ENCODE results near the gene C6orf136. TPM values are rescaled to one million over a fixed set of nuclear protein-coding genes. Genes with fewer than 3 reads are reported as not detected.
A peak's percentile ranks its signal among the peaks of the same experiment; 100 is the strongest.

The C6orf136 gene
- total and polyA plus RNA-seq, 7 experiments from 2014 or later: 12.3 to 38.0 (median 29.5) TPM

GRCh38 chr6:30691208-30691847 is 44.4 kb downstream of the C6orf136 start:
- Mint-ChIP-seq H3K27me3 (no peaks in the 10 kb centered on the region), H3K36me3 (peaks cover 0 to 11% (median 0%) of the 10 kb centered on the region in 5 donors), H3K4me3 (peak overlapping the region; percentile 86 to 100 (median 90)), H3K27ac (peak overlapping the region; percentile 18 to 99 (median 81)), H3K9me3 (no peaks in the 10 kb centered on the region), H3K4me1 (peaks cover 39 to 48% (median 44%) of the 10 kb centered on the region in 7 donors)
- POLR2A ChIA-PET: interaction anchor here (0.6 to 5.3 kb wide), 6 partner anchors 10 to 76 kb away, joined by 3 to 38 read pairs (median 4); partner anchors contain the start of genes MDC1, MRPS18B and PPP1R10
- Histone ChIP-seq H3K27me3 (ENCODE audit: control insufficient read depth in 2 of 2, insufficient read depth in 2 of 2, low read length in 2 of 2) (no peaks in the 10 kb centered on the region), H3K36me3 (ENCODE audit: control insufficient read depth in 2 of 3, insufficient read depth in 3 of 3, low read length in 3 of 3) (peaks cover 0 to 6% (median 0%) of the 10 kb centered on the region in 3 experiments), H3K27ac (ENCODE audit: low read depth, low read length) (peak overlapping the region; percentile 73), H3K4me3 (ENCODE audit: low read length) (peak overlapping the region; percentile 64), H3K4me1 (ENCODE audit: control insufficient read depth in 2 of 2, insufficient read depth in 2 of 2, low read length in 2 of 2) (peaks cover 21 to 31% of the 10 kb centered on the region in 2 donors), H3K9me3 (ENCODE audit: control insufficient read depth in 2 of 3, low read length in 3 of 3) (no peaks in the 10 kb centered on the region)
- intact Hi-C loops (cut with micrococcal nuclease): loop anchor here in 1 of 2 donors (1.0 kb wide), 1 partner anchor 9 kb away; no protein-coding TSS in a partner anchor
- ATAC-seq: no peak
- CTCF ChIA-PET: interaction anchor here (0.9 to 2.9 kb wide), 6 partner anchors 13 to 150 kb away, joined by 3 to 12 read pairs (median 4); partner anchors contain the start of genes DHX16, MDC1 and TUBB
- DNase-seq: no peak

GRCh38 chr6:30696432-30696831 is 49.5 kb downstream of the C6orf136 start:
- H3K27me3 ChIP-seq (ENCODE audit: control insufficient read depth in 2 of 2, insufficient read depth in 2 of 2, low read length in 2 of 2): no peaks in the 10 kb centered on the region
- H3K4me3 Mint-ChIP-seq: no peak overlapping the region
- DNase-seq: no peak
- H3K4me1 ChIP-seq (ENCODE audit: control insufficient read depth in 2 of 2, insufficient read depth in 2 of 2, low read length in 2 of 2): peaks cover 2% of the 10 kb centered on the region in 2 donors
- H3K36me3 Mint-ChIP-seq: peaks cover 0 to 11% (median 2%) of the 10 kb centered on the region in 5 donors
- peaks cover 2 to 8% (median 7%) of the 10 kb centered on the region in 7 donors for H3K4me1 Mint-ChIP-seq
- H3K27me3 Mint-ChIP-seq: no peaks in the 10 kb centered on the region
- H3K4me3 ChIP-seq (ENCODE audit: low read length): no peak overlapping the region
- no peak overlapping the region for H3K27ac Mint-ChIP-seq
- CTCF ChIA-PET: interaction anchor here (0.7 kb wide), 1 partner anchor 19 kb away, joined by 3 read pairs; no protein-coding TSS in a partner anchor
- H3K9me3 ChIP-seq (ENCODE audit: control insufficient read depth in 2 of 3, low read length in 3 of 3): no peaks in the 10 kb centered on the region
- ATAC-seq: no peak
- no peak overlapping the region for H3K27ac ChIP-seq (ENCODE audit: low read depth, low read length)
- no peaks in the 10 kb centered on the region for H3K9me3 Mint-ChIP-seq
- peaks cover 0 to 7% (median 3%) of the 10 kb centered on the region in 3 experiments for H3K36me3 ChIP-seq (ENCODE audit: control insufficient read depth in 2 of 3, insufficient read depth in 3 of 3, low read length in 3 of 3)
- POLR2A ChIA-PET: interaction anchor here (0.6 to 2.4 kb wide), 3 partner anchors 9 to 92 kb away, joined by 3 to 9 read pairs (median 3); no protein-coding TSS in a partner anchor
- intact Hi-C loops (cut with micrococcal nuclease): no loop called here

GRCh38 chr6:30700340-30700739 is 53.4 kb downstream of the C6orf136 start:
- intact Hi-C loops (cut with micrococcal nuclease): no loop called here
- Mint-ChIP-seq H3K27me3 (no peaks in the 10 kb centered on the region), H3K4me3 (no peak overlapping the region), H3K27ac (no peak overlapping the region), H3K4me1 (peaks cover 0 to 11% (median 0%) of the 10 kb centered on the region in 7 donors), H3K36me3 (peaks cover 9 to 40% (median 20%) of the 10 kb centered on the region in 5 donors), H3K9me3 (no peaks in the 10 kb centered on the region)
- ChIA-PET POLR2A (interaction anchor here (1.2 to 1.4 kb wide), 2 partner anchors 16 to 22 kb away, joined by 3 read pairs; no protein-coding TSS in a partner anchor), CTCF (no interaction called here)
- no peak overlapping the region for H3K4me3 ChIP-seq (ENCODE audit: low read length)
- ATAC-seq (no peak), DNase-seq (no peak)
- no peaks in the 10 kb centered on the region for H3K9me3 ChIP-seq (ENCODE audit: control insufficient read depth in 2 of 3, low read length in 3 of 3)
- peaks cover 0 to 30% (median 12%) of the 10 kb centered on the region in 3 experiments for H3K36me3 ChIP-seq (ENCODE audit: control insufficient read depth in 2 of 3, insufficient read depth in 3 of 3, low read length in 3 of 3)
- no peaks in the 10 kb centered on the region for H3K27me3 ChIP-seq (ENCODE audit: control insufficient read depth in 2 of 2, insufficient read depth in 2 of 2, low read length in 2 of 2)
- H3K27ac ChIP-seq (ENCODE audit: low read depth, low read length): no peak overlapping the region
- no peaks in the 10 kb centered on the region for H3K4me1 ChIP-seq (ENCODE audit: control insufficient read depth in 2 of 2, insufficient read depth in 2 of 2, low read length in 2 of 2)

Other genes starting within 250 kb of the C6orf136 start
- 1,000 to 10,000 TPM in 4 of 5 experiments, 100 to 1,000 TPM in 1; 614 to 1,412 (median 1,095) TPM for gene HLA-E, start 157.6 kb upstream of the C6orf136 start, total RNA-seq
- 1,000 to 10,000 TPM; 3,020 to 3,096 TPM for gene HLA-E, start 157.6 kb upstream of the C6orf136 start, polyA plus RNA-seq
- 100 to 1,000 TPM in 2 of 5 experiments, 10 to 100 TPM in 3; 56.0 to 190 (median 73.1) TPM for gene GNL1, start 90.6 kb upstream of the C6orf136 start, total RNA-seq
- gene GNL1, start 90.6 kb upstream of the C6orf136 start, polyA plus RNA-seq: 10 to 100 TPM; 27.7 to 29.6 TPM
- gene PRR3, start 89.8 kb upstream of the C6orf136 start, total RNA-seq: 10 to 100 TPM; 14.1 to 29.4 (median 23.3) TPM
- gene PRR3, start 89.8 kb upstream of the C6orf136 start, polyA plus RNA-seq: 10 to 100 TPM; 11.1 to 14.4 TPM
- 100 to 1,000 TPM in 1 of 5 experiments, 10 to 100 TPM in 4; 65.1 to 116 (median 86.6) TPM for gene ABCF1, start 75.7 kb upstream of the C6orf136 start, total RNA-seq
- gene ABCF1, start 75.7 kb upstream of the C6orf136 start, polyA plus RNA-seq: 10 to 100 TPM; 25.2 to 45.5 TPM
- 100 to 1,000 TPM; 108 to 286 (median 146) TPM for gene PPP1R10, start 29.9 kb upstream of the C6orf136 start, total RNA-seq
- gene PPP1R10, start 29.9 kb upstream of the C6orf136 start, polyA plus RNA-seq: 10 to 100 TPM; 21.6 to 23.6 TPM
- 10 to 100 TPM; 20.4 to 51.2 (median 47.7) TPM for gene MRPS18B, start 29.3 kb upstream of the C6orf136 start, total RNA-seq
- 100 to 1,000 TPM; 145 to 169 TPM for gene MRPS18B, start 29.3 kb upstream of the C6orf136 start, polyA plus RNA-seq
- gene ATAT1, start 20.3 kb upstream of the C6orf136 start, total RNA-seq: 10 to 100 TPM in 2 of 5 experiments, 1 to 10 TPM in 3; 7.0 to 12.0 (median 9.5) TPM
- 1 to 10 TPM; 1.3 to 1.9 TPM for gene ATAT1, start 20.3 kb upstream of the C6orf136 start, polyA plus RNA-seq
- gene DHX16, start 25.9 kb downstream of the C6orf136 start, total RNA-seq: 10 to 100 TPM; 25.9 to 51.5 (median 46.7) TPM
- gene DHX16, start 25.9 kb downstream of the C6orf136 start, polyA plus RNA-seq: 10 to 100 TPM; 14.9 to 38.3 TPM
- 100 to 1,000 TPM in 2 of 5 experiments, 10 to 100 TPM in 3; 60.9 to 262 (median 95.3) TPM for gene PPP1R18, start 39.5 kb downstream of the C6orf136 start, total RNA-seq
- gene PPP1R18, start 39.5 kb downstream of the C6orf136 start, polyA plus RNA-seq: 10 to 100 TPM; 70.3 to 90.5 TPM
- gene NRM, start 43.9 kb downstream of the C6orf136 start, total RNA-seq: 10 to 100 TPM in 1 of 5 experiments, 1 to 10 TPM in 4; 2.3 to 29.4 (median 3.1) TPM
- 1 to 10 TPM; 7.2 to 7.6 TPM for gene NRM, start 43.9 kb downstream of the C6orf136 start, polyA plus RNA-seq
- gene MDC1, start 70.1 kb downstream of the C6orf136 start, total RNA-seq: 10 to 100 TPM; 40.3 to 78.9 (median 62.0) TPM
- gene MDC1, start 70.1 kb downstream of the C6orf136 start, polyA plus RNA-seq: 10 to 100 TPM in 1 of 2 donors, 1 to 10 TPM in 1; 4.5 to 11.0 TPM
- gene TUBB, start 73.2 kb downstream of the C6orf136 start, total RNA-seq: 100 to 1,000 TPM in 4 of 5 experiments, 10 to 100 TPM in 1; 86.7 to 930 (median 242) TPM
- 100 to 1,000 TPM; 107 to 151 TPM for gene TUBB, start 73.2 kb downstream of the C6orf136 start, polyA plus RNA-seq
- 100 to 1,000 TPM in 1 of 5 experiments, 10 to 100 TPM in 4; 59.4 to 204 (median 81.3) TPM for gene FLOT1, start 95.6 kb downstream of the C6orf136 start, total RNA-seq
- 100 to 1,000 TPM; 107 to 132 TPM for gene FLOT1, start 95.6 kb downstream of the C6orf136 start, polyA plus RNA-seq
- 10 to 100 TPM; 10.8 to 69.9 (median 26.7) TPM for gene IER3, start 97.4 kb downstream of the C6orf136 start, total RNA-seq
- 1 to 10 TPM; 2.2 to 2.8 TPM for gene IER3, start 97.4 kb downstream of the C6orf136 start, polyA plus RNA-seq
- 10 to 100 TPM; 13.7 to 23.8 (median 18.6) TPM for gene DDR1, start 237.4 kb downstream of the C6orf136 start, total RNA-seq
- 1 to 10 TPM; 1.8 to 8.6 TPM for gene DDR1, start 237.4 kb downstream of the C6orf136 start, polyA plus RNA-seq

All from naive thymus-derived CD4-positive, alpha-beta T cell (primary cell).